OCI-LY7 (cell line): ENCODE measurements around the gene PKD1. TPM values are rescaled to one million over a fixed set of nuclear protein-coding genes. Genes with fewer than 3 reads are reported as not detected.
"Not testable (repeated sequence)": the region's sequence is repeated elsewhere in the genome, so short reads cannot be mapped to it uniquely, and the experiment has no call there.

Experiments used
- Bru-seq: library from RNA; stranded (reverse); fragments of 400-500 nt; gene quantifications from one replicate; lab custom pipeline; 2021; lab: Mats Ljungman, UMichigan
- BruChase-seq, 2 experiments: library from RNA; stranded (reverse); fragments of 400-500 nt; gene quantifications; one replicate each; lab custom pipeline; 2021; lab: Mats Ljungman, UMichigan
- BruUV-seq: library from RNA; stranded (reverse); fragments of 400-500 nt; replicated peaks from 2 replicates; lab custom pipeline; 2021; lab: Mats Ljungman, UMichigan
- CTCF ChIA-PET: fragments of 300-600 bp; sonication (Branson Sonifier 250); formaldehyde crosslinking; loops from one replicate; lab custom pipeline; 2022; ENCODE audit warnings: antibody characterized with exemption; ENCODE audit not compliant: unreplicated experiment; lab: Charles Lee
- POLR2A ChIA-PET: fragments of 300-600 bp; sonication (Branson Sonifier 250); formaldehyde crosslinking; loops from one replicate; lab custom pipeline; 2022; ENCODE audit warnings: antibody characterized with exemption; lab: Charles Lee
- DNase-seq: peaks from one replicate; pipeline ENCODE4 v3.0.0-alpha.2; 2015; ENCODE audit warnings: low spot score
- H2AFZ ChIP-seq: fragments of 200-600 bp; sonication (generic), shearing (Covaris generic); 2 replicates; pipeline ENCODE4 v1.6.1; 2014; ENCODE audit warnings: mild to moderate bottlenecking, antibody characterized with exemption, low read length, moderate library complexity
- H3K27ac ChIP-seq: fragments of 200-600 bp; sonication (generic); 2 replicates; pipeline ENCODE4 v1.5.1; 2014; ENCODE audit warnings: mixed run types, low read depth, mild to moderate bottlenecking, moderate library complexity, low read length, inconsistent platforms; ENCODE audit not compliant: poor library complexity, severe bottlenecking
- H3K36me3 ChIP-seq: fragments of 200-600 bp; sonication (generic); 2 replicates; pipeline ENCODE4 v1.6.1; 2014; ENCODE audit warnings: mild to moderate bottlenecking, antibody characterized with exemption, low read length, moderate library complexity, mixed read lengths; ENCODE audit not compliant: insufficient read depth
- H3K4me1 ChIP-seq: fragments of 200-600 bp; sonication (generic); 2 replicates; pipeline ENCODE4 v1.5.1; 2014; ENCODE audit warnings: mild to moderate bottlenecking, low read length; ENCODE audit not compliant: insufficient read depth, poor library complexity, severe bottlenecking
- H3K4me2 ChIP-seq: fragments of 200-600 bp; sonication (generic); 2 replicates; pipeline ENCODE4 v1.6.1; 2014; ENCODE audit warnings: mild to moderate bottlenecking, low read length
- H3K4me3 ChIP-seq: fragments of 200-600 bp; sonication (generic); 2 replicates; pipeline ENCODE4 v1.5.1; 2014; ENCODE audit warnings: mild to moderate bottlenecking, low read depth, low read length; ENCODE audit not compliant: poor library complexity, severe bottlenecking
- H3K79me2 ChIP-seq: fragments of 200-600 bp; sonication (generic); 2 replicates; pipeline ENCODE4 v1.6.1; 2016; ENCODE audit warnings: low read depth, mild to moderate bottlenecking, low read length, moderate library complexity, mixed read lengths; ENCODE audit not compliant: insufficient read depth
- H3K9me2 ChIP-seq: fragments of 200-600 bp; sonication (generic); 2 replicates; pipeline ENCODE4 v1.6.1; 2016; ENCODE audit warnings: mild to moderate bottlenecking, low read length, mixed read lengths; ENCODE audit not compliant: insufficient read depth
- H3K9me3 ChIP-seq: fragments of 200-600 bp; sonication (generic); 2 replicates; pipeline ENCODE4 v1.6.1; 2014; ENCODE audit warnings: mild to moderate bottlenecking, mixed run types, low read length, mixed read lengths
- H4K20me1 ChIP-seq: fragments of 200-600 bp; sonication (generic); 2 replicates; pipeline ENCODE4 v1.6.1; 2014; ENCODE audit warnings: mild to moderate bottlenecking, antibody characterized with exemption, low read length, moderate library complexity, mixed read lengths; ENCODE audit not compliant: insufficient read depth
- EZH2phosphoT487 ChIP-seq: fragments of 200-600 bp; sonication (generic); IDR thresholded peaks from 2 replicates; pipeline ENCODE4 v1.6.1; 2018; ENCODE audit warnings: low read depth, borderline replicate concordance, mild to moderate bottlenecking, mixed run types, antibody characterized with exemption, low read length, moderate library complexity, mixed read lengths
- intact Hi-C: fragments of 100-400 bp; cut with micrococcal nuclease; formaldehyde crosslinking; loops from one replicate; pipeline ENCODE4 v1.10.0; 2022; ENCODE audit not compliant: unreplicated experiment
- long read RNA-seq: library from polyadenylated mRNA; stranded (forward); transcript quantifications from one replicate; pipeline ENCODE4 v2.0.0, GENCODE V29; 2022
- total RNA-seq, 2 experiments: library from RNA; depleted of rRNA in 1 of 2; stranded (reverse); fragments of >200 nt in 1 of 2; shearing (Covaris generic) in 1 of 2; gene quantifications; 2 replicates each; pipeline ENCODE4 v1.2.3, GENCODE V29; 2014 to 2022
- TF ChIP-seq, protein P1 (sequence below): fragments of 200-600 bp; sonication (generic); conservative IDR thresholded peaks from 2 replicates; pipeline ENCODE4 v1.5.1; 2014; ENCODE audit warnings: mild to moderate bottlenecking, antibody characterized with exemption, low read length, moderate library complexity, mixed read lengths

The PKD1 gene
- total RNA-seq (2014; rRNA removed; shearing (Covaris generic)) (76.5 and 87.4 TPM in 2 replicates), total RNA-seq (2022) (112 and 129 TPM in 2 replicates), Bru-seq, nascent RNA (percentile 46 among the genes with signal in this experiment), BruChase-seq, experiment 1, labeled RNA remaining after a 6-hour chase (percentile 66 among the genes with signal in this experiment), BruChase-seq, experiment 2, labeled RNA remaining after a 2-hour chase (percentile 63 among the genes with signal in this experiment)
- long read RNA-seq, partial matches to known transcripts, result 23 of 56 reads
- long read RNA-seq, other reads (novel, unspliced or antisense), result 33 of 56 reads

DNA sequence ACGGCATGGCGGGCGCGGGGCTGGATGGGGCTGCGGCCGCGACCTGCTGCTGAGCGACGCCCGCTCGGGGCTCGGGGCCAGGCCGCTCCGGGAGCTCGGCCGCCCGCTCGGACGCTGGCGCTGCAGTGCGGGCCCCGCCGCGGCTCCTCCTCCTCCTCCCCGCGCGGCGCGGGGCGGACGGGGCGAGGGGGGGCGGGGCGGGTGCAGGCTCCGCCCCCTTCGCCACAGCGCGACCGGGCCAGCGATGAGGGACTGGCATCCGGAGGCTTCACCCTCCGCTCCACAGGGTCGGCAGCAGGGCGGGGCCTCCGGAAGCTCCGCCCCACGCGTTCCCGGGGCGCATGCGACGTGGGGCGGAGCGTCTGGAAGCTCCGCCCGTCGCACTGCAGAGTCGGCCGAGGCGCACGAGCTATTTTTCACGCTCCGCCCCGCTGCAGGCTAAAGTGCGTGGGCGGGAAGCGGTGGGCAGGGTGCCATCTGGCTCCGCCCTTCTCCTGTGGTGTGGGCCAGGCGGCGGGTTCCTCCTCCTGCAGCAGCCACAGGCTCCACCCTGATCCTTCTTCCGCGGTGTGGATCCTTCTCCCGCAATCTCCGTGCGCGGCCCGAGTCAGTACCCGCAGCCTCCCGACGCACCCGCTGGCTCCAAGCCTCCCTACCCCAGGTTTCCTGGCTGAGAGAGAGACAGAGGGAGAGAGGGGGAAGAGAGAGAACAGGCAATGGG, at the start of gene PKD1:
Gene PKD1 (minus strand): TSS at position 129 of the 721 bp plus-strand sequence. CDS start 209 bp downstream, outside the sequence.
- H4K20me1 ChIP-seq, BruUV-seq, H3K36me3 ChIP-seq, H3K9me2 ChIP-seq, H3K79me2 ChIP-seq, H3K27ac ChIP-seq, H3K9me3 ChIP-seq, intact Hi-C loops, H3K4me1 ChIP-seq, CTCF ChIA-PET, POLR2A ChIA-PET: not testable (repeated sequence)
- H3K4me3 ChIP-seq, result peak within 1 kb of the TSS; percentile 70
- peak; percentile 93 for DNase-seq
- H2AFZ ChIP-seq, result peak within 1 kb of the TSS; percentile 61; the same call in 1 of the 2 replicates
- peak within 1 kb of the TSS; percentile 76 for H3K4me2 ChIP-seq

DNA sequence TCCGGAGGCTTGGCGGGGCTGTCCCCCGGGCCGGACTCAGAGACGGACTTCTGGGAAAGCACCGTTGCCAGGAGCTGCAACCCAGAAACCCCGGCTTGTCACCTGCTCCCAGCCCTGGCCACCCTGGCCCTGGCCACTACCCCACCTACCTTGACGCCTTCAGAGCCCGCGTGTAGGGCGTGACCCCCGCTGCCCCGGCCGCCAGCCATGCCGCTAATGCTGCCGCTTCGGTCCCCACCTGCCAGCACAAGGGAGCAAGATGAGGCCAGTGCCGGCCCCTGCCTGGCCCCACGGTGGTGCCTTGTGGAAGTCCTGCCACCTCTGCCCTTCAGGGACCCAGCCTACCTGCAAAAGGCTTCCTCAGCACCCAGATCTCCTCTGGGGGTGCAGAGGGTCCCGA, 49.3 kb upstream of the PKD1 start:
- Histone ChIP-seq H3K9me3 (no peaks in the 10 kb centered on the region), H4K20me1 (no peaks in the 10 kb centered on the region), H2AFZ (no peak overlapping the region), H3K79me2 (no peaks in the 10 kb centered on the region), H3K4me3 (no peak overlapping the region), H3K9me2 (no peaks in the 10 kb centered on the region), H3K36me3 (peaks cover 7% of the 10 kb centered on the region; the same call in 1 of the 2 replicates), H3K27ac (no peak overlapping the region), H3K4me2 (no peak overlapping the region), H3K4me1 (no peaks in the 10 kb centered on the region)
- ChIA-PET POLR2A (no interaction called here), CTCF (no interaction called here)
- BruUV-seq, result no TSS peak
- no peak for DNase-seq
- intact Hi-C loops, result no loop called here
- TF ChIP-seq EZH2phosphoT487, result no peak
- TF ChIP-seq, protein P1, sequence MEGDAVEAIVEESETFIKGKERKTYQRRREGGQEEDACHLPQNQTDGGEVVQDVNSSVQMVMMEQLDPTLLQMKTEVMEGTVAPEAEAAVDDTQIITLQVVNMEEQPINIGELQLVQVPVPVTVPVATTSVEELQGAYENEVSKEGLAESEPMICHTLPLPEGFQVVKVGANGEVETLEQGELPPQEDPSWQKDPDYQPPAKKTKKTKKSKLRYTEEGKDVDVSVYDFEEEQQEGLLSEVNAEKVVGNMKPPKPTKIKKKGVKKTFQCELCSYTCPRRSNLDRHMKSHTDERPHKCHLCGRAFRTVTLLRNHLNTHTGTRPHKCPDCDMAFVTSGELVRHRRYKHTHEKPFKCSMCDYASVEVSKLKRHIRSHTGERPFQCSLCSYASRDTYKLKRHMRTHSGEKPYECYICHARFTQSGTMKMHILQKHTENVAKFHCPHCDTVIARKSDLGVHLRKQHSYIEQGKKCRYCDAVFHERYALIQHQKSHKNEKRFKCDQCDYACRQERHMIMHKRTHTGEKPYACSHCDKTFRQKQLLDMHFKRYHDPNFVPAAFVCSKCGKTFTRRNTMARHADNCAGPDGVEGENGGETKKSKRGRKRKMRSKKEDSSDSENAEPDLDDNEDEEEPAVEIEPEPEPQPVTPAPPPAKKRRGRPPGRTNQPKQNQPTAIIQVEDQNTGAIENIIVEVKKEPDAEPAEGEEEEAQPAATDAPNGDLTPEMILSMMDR, result no peak

DNA sequence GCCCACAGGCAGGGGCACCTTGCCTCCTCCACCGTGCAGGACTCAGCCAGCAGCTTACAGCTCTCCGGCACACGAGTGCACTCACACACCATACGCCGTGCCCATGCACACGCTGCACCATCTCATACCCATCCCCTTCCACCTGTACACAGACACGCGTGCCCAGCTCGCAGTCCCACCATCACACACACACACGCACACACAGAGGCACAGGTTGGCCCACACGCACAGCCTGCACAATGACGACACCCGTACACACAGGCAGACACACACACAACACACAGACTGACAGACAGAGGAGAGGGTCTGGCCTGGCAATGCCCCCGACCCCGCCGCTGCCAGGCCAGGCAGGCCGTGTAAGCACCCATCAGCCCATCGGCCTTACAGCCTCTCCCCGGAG, 48.6 kb upstream of the PKD1 start:
- no TSS peak for BruUV-seq
- Histone ChIP-seq H3K79me2 (no peaks in the 10 kb centered on the region), H3K9me2 (no peaks in the 10 kb centered on the region), H3K9me3 (no peaks in the 10 kb centered on the region), H2AFZ (no peak overlapping the region), H3K4me2 (no peak overlapping the region), H3K27ac (no peak overlapping the region), H3K36me3 (peaks cover 9% of the 10 kb centered on the region), H4K20me1 (no peaks in the 10 kb centered on the region), H3K4me3 (no peak overlapping the region), H3K4me1 (no peaks in the 10 kb centered on the region)
- intact Hi-C loops, result no loop called here
- ChIA-PET POLR2A (interaction anchor here (0.6 kb wide), 1 partner anchor 196 kb away, joined by 4 read pairs; no protein-coding TSS in a partner anchor), CTCF (no interaction called here)
- DNase-seq, result no peak
- TF ChIP-seq, protein P1, result no peak
- no peak for TF ChIP-seq EZH2phosphoT487
